Spinal cord (tissue), 10 donors: ENCODE measurements around the gene AHCTF1. TPM values are rescaled to one million over a fixed set of nuclear protein-coding genes. Genes with fewer than 3 reads are reported as not detected.
"Not testable (repeated sequence)": the region's sequence is repeated elsewhere in the genome, so short reads cannot be mapped to it uniquely, and the experiment has no call there.

Experiments
- DNase-seq, 6 donors: peaks; one replicate each; pipeline versions ENCODE4 v3.0.0 to v3.0.0-alpha.2; 2013 to 2015; ENCODE audit warnings: low spot score in 6 of 6, low read depth in 4 of 6
- H3K27ac ChIP-seq: one replicate; pipeline ENCODE4 v1.5.1; 2013; ENCODE audit warnings: low read depth, low read length, control low read depth
- H3K27me3 ChIP-seq: one replicate; pipeline ENCODE4 v1.6.1; 2013; ENCODE audit warnings: low read length; ENCODE audit not compliant: control insufficient read depth, insufficient read depth
- H3K36me3 ChIP-seq: one replicate; pipeline ENCODE4 v1.6.1; 2013; ENCODE audit warnings: low read length; ENCODE audit not compliant: control insufficient read depth, insufficient read depth
- H3K4me1 ChIP-seq: one replicate; pipeline ENCODE4 v1.6.1; 2013; ENCODE audit warnings: low read length; ENCODE audit not compliant: control insufficient read depth, insufficient read depth
- H3K4me3 ChIP-seq: one replicate; pipeline ENCODE4 v1.5.1; 2013; ENCODE audit warnings: low read depth, low read length, control low read depth
- H3K9me3 ChIP-seq: one replicate; pipeline ENCODE4 v1.6.1; 2013; ENCODE audit warnings: low read length; ENCODE audit not compliant: control insufficient read depth, insufficient read depth
- WGBS: methylation state at CpG from one replicate; pipeline ENCODE4 v1.1.5; 2013; ENCODE audit warnings: missing lambda C conversion rate; ENCODE audit not compliant: insufficient coverage; 5-methylcytosine and 5-hydroxymethylcytosine counted together
- polyA plus RNA-seq, 2 donors: library from polyadenylated mRNA; unstranded; fragments of 120-200 nt; gene quantifications; one replicate each; pipeline ENCODE4 v1.2.1, GENCODE V29; 2013; ENCODE audit not compliant: insufficient read length in 2 of 2
- total RNA-seq, 2 donors: library from RNA; depleted of rRNA in 1 of 2; stranded (reverse); fragments of 120-200 nt in 1 of 2; fragments of >200 nt in 1 of 2; gene quantifications; one replicate each; pipeline versions ENCODE4 v1.2.3 to v1.2.4, GENCODE V29; 2013 to 2014
- donor health status: healthy.

Gene AHCTF1
- total and polyA plus RNA-seq, 4 donors: 28.7 to 33.4 (median 32.1) TPM

DNA sequence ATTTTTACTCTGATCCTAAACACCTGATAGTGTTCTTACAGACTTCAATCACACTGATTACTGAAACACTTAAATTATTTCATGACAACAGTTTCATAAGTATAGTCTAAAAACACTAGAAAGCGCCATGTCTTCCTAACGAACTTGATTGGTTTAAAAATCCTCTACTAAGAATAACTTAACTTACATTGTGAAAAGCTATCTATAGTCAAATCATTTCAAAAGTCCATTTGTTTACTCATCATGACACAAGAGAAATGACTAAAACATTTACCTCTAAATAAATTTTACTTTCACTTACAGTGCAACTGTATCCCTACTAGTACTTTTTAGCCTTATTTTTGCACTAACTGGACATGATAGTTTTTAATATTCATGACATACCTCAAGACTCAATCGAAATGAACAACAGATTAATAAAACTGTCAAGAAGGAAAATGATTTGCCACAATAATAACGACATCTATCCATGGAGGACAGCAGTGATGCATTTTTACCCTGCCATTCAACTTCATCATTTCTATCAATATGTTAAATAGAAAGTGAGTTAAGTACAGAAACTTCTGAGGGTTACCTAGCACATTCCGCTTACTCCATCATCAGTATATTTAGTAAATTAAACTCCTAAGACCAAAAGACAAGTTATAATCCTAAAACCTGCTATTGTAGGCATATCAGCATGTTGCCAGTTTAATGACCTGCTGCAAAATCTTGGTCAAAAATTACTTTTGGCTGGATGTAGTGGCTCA, 38.4 kb downstream of the AHCTF1 start:
- Histone ChIP-seq H3K9me3 (no peaks in the 10 kb centered on the region), H3K4me1 (no peaks in the 10 kb centered on the region), H3K36me3 (peaks cover 27% of the 10 kb centered on the region), H3K4me3 (no peak overlapping the region), H3K27ac (no peak overlapping the region), H3K27me3 (no peaks in the 10 kb centered on the region)
- DNase-seq: no peak
- 92% methylated on average over 2 of the region's 5 CpGs for WGBS

DNA sequence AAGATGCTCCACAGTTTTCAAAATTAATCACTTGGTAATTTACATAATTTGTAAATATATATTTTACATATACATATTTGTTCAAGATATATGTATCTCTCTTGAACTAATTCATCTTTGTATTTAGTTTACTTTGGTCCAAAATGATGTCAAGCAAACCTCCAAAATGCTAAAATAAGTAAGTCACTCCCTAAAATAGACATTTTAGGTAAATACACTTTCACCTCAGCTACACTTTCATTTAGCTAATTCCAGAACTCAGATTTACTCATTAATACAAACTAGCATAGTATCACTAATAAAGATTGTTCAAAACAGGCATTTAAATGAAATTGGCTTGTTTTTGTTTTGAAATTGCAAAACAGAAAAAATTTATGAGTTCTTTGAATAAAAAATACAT, 40.6 kb downstream of the AHCTF1 start:
- Histone ChIP-seq H3K36me3 (peaks cover 18% of the 10 kb centered on the region), H3K4me1 (no peaks in the 10 kb centered on the region), H3K27me3 (no peaks in the 10 kb centered on the region), H3K9me3 (no peaks in the 10 kb centered on the region), H3K4me3 (no peak overlapping the region), H3K27ac (no peak overlapping the region)
- no peak for DNase-seq

DNA sequence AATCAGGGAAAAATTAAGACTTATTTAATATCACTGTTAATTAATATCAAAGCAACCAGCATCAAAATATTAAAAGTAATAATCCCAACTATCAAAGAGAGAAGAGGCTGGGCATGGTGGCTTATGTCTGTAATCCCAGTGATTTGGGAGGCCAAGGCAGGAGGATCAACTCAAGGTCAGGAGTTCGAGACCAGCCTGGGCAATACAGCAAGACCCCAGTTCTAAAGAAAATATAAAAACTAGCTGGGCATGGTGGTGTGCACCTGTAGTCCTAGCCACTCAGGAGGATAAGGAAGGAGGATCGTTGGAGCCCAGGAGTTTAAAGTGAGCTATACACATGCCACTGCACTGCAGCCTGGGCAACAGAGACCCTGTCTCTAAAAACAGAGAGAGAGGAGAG, 43.2 kb downstream of the AHCTF1 start:
- Histone ChIP-seq H3K4me3 (no peak overlapping the region), H3K4me1 (no peaks in the 10 kb centered on the region), H3K9me3 (no peaks in the 10 kb centered on the region), H3K27ac (no peak overlapping the region), H3K36me3 (peaks cover 8% of the 10 kb centered on the region), H3K27me3 (no peaks in the 10 kb centered on the region)
- DNase-seq: no peak
- WGBS: 91% methylated on average over 2 of the region's 2 CpGs

DNA sequence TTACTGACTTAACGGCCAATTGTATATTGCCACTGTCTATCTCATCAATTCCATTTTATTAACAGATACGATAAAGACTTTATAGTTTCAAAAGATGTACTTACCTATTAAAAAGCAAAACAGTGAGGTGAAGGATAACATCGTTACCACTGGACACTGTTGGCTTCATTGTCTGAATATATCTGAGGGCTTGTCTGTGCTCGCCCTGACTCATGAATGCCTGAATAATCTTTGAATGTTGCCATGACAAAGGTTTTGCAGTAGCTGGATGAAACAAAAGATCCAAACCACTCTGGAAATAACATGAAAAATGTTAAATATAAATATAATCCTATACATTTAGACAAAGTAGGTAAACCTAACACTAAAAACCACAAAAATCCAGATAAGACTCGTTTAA, 46.4 kb downstream of the AHCTF1 start:
- H3K36me3 ChIP-seq: not testable (repeated sequence)
- WGBS: no CpG with 5 or more reads among the region's 5 CpGs

DNA sequence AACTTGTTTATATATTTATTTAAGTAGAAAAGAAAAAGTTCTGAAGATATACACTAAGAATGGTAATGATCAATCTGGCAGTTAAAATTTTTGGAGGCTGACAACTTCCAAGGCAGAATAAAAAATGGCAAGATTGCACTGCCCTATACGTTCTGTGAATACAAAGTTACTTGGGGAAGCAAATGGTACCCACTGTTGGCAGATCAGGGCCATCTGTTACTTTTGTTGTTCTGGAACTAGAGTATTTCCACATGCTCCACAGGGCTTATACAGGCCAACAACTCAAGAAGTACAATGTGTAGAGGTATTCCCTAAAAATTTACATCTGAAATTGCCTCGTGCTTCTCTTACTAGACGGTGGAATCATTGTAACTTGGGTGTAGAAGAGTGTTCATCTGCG, 53.2 kb downstream of the AHCTF1 start:
- Histone ChIP-seq H3K4me1 (no peaks in the 10 kb centered on the region), H3K9me3 (no peaks in the 10 kb centered on the region), H3K27ac (no peak overlapping the region), H3K36me3 (peaks cover 10% of the 10 kb centered on the region), H3K4me3 (no peak overlapping the region), H3K27me3 (no peaks in the 10 kb centered on the region)
- WGBS: 88% methylated on average over 1 of the region's 4 CpGs
- peak in 2 of 6 donors; percentile 7 to 47 for DNase-seq

More for the DNA sequence above, 46.4 kb downstream of the AHCTF1 start:
- not testable (repeated sequence) for H3K4me1 ChIP-seq, H3K27ac ChIP-seq, H3K27me3 ChIP-seq, DNase-seq, H3K4me3 ChIP-seq, H3K9me3 ChIP-seq

DNA sequence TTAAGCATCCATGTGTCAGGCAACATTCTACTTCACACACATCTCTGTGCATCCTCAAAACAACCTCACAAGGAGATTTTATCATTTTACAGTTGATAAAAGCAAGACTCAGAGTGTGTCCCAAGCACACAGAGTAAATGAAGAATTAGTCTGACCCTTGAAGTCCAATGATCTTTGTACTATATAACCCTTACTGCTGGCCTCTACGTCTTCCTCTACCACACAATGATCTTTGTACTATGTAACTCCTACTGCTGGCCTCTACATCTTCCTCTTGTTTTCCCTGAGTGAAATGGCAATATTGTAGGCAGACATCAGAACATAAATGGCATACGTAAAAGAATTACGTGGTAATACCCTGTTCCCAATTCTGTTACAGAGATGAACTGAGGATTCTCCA, 55.3 kb downstream of the AHCTF1 start:
- no peaks in the 10 kb centered on the region for H3K9me3 ChIP-seq
- H3K4me1 ChIP-seq: no peaks in the 10 kb centered on the region
- no peaks in the 10 kb centered on the region for H3K27me3 ChIP-seq
- no peak overlapping the region for H3K4me3 ChIP-seq
- no peak for DNase-seq
- H3K27ac ChIP-seq: no peak overlapping the region
- WGBS: 83% methylated on average over 2 of the region's 3 CpGs
- peaks cover 10% of the 10 kb centered on the region for H3K36me3 ChIP-seq

DNA sequence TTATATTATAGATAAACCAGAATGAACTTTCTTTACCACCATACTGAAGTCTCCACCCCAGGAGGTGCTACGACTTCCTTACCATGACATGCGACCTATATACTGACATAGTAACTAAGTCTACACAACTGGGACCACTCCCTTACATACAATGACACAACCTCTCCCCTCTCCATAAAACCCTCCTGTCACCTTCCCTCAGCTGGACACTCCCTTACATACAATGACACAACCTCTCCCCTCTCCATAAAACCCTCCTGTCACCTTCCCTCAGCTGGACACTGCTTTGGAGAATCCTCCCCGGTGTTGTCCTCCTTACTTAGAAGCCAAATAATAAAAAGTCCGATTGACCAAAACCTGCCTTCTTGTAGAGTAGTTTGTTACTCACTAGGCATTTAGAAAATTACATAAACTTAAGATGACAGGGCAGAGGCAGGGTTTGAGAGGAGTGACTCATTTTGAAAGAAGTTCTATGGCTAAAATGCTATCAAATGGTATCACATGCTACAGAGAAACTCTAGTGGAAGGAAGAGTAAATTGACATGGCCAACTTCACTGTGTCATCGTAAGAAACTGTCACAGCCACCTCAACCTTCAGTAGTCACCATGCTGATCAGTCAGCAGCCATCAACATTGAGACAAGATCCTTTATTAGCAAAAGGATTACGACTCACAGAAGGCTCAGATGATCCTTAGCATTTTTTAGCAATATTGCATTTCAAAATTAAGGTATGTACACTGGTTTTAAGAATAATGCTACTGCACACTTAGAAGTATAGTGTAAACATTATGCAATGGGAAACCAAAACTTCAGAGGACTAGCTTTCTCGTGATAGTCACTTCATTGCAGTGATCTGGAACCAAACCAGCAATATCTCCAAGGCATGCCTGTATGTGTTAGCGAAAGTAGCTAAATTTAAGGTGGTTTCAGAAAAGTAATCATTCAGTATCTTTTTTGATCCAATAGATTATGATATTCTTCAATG, 56.4 kb downstream of the AHCTF1 start:
- H3K4me1 ChIP-seq: no peaks in the 10 kb centered on the region
- no peaks in the 10 kb centered on the region for H3K27me3 ChIP-seq
- no peak overlapping the region for H3K27ac ChIP-seq
- WGBS: 100% methylated on average over 3 of the region's 8 CpGs
- peaks cover 10% of the 10 kb centered on the region for H3K36me3 ChIP-seq
- no peak for DNase-seq
- H3K4me3 ChIP-seq: no peak overlapping the region
- no peaks in the 10 kb centered on the region for H3K9me3 ChIP-seq

DNA sequence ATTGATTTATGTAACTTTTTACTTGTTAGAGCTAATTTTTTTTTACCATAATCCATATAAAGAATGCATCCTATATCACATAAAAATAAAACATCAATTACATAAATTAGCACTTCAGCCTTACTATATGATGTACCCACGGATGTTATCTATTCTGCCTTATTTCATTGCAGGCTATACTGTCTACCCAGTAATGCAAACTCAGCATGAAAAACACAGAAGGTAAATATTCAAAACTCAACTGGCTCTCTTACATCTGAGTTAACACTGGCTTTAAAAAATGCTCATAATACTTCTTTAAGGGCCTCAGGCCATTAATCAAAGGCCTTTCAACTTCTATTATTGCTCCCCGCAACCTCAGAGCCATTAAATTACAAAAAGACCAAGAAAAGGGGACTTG, 65.8 kb downstream of the AHCTF1 start:
- H3K36me3 ChIP-seq: peaks cover 11% of the 10 kb centered on the region
- no peak overlapping the region for H3K4me3 ChIP-seq
- H3K27me3 ChIP-seq: no peaks in the 10 kb centered on the region
- H3K27ac ChIP-seq: no peak overlapping the region
- no peak for DNase-seq
- WGBS: 100% methylated on average over 1 of the region's 2 CpGs
- H3K4me1 ChIP-seq: no peaks in the 10 kb centered on the region
- H3K9me3 ChIP-seq: no peaks in the 10 kb centered on the region

DNA sequence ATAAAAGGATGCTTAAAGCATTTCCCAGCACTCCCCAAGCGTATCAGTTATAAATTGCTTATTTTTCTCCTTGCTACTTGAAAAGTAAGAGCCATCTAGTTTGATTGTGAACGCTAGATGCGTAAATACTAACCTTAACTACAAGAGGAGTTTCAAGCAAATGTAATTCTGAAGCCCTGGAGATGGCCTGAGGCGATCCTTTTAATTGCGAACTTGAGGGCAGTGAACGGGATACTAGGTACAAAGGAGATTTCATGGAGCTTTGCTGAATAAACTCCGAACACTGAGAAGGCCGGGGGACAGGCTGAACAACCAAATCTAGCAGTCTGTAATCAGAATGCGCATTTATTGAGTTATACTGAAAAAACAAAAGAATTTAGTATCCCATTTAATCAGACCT, 68.0 kb downstream of the AHCTF1 start:
- H3K4me3 ChIP-seq, H3K27me3 ChIP-seq, H3K27ac ChIP-seq, H3K9me3 ChIP-seq, H3K4me1 ChIP-seq: not testable (repeated sequence)
- H3K36me3 ChIP-seq: peaks cover 23% of the 10 kb centered on the region
- DNase-seq: peak in 1 of 6 donors; percentile 9
- whole genome bisulfite sequencing: no CpG with 5 or more reads among the region's 9 CpGs
